GM23248 (cell line): ENCODE measurements around the gene SLC17A2. TPM values are rescaled to one million over a fixed set of nuclear protein-coding genes. Genes with fewer than 3 reads are reported as not detected.

Source experiments
- DNase-seq: peaks from one replicate; pipeline ENCODE4 v3.0.0-alpha.2; 2015
- H2AFZ ChIP-seq: fragments of 200-600 bp; sonication (generic); 2 replicates; pipeline ENCODE4 v1.6.1; 2016; ENCODE audit warnings: antibody characterized with exemption
- H3F3A ChIP-seq: fragments of 200-600 bp; sonication (generic); 2 replicates; pipeline ENCODE4 v1.6.1; 2016; ENCODE audit warnings: mild to moderate bottlenecking, antibody characterized with exemption, mixed run types; ENCODE audit not compliant: insufficient read depth
- H3K27ac ChIP-seq: fragments of 200-600 bp; sonication (generic); 2 replicates; pipeline ENCODE4 v1.5.1; 2016; ENCODE audit warnings: mild to moderate bottlenecking
- H3K27me3 ChIP-seq: fragments of 200-600 bp; sonication (generic); replicated peaks from 2 replicates; pipeline ENCODE4 v1.6.1; 2016; ENCODE audit warnings: mild to moderate bottlenecking; ENCODE audit not compliant: insufficient read depth
- H3K36me3 ChIP-seq: fragments of 200-600 bp; sonication (generic); 2 replicates; pipeline ENCODE4 v1.6.1; 2016; ENCODE audit warnings: low read depth, mild to moderate bottlenecking
- H3K4me1 ChIP-seq: fragments of 200-600 bp; sonication (generic); 2 replicates; pipeline ENCODE4 v1.6.1; 2016; ENCODE audit warnings: mild to moderate bottlenecking; ENCODE audit not compliant: insufficient read depth
- H3K4me2 ChIP-seq: fragments of 200-600 bp; sonication (generic); one replicate; pipeline ENCODE4 v1.6.1; 2016; ENCODE audit warnings: mild to moderate bottlenecking; ENCODE audit not compliant: unreplicated experiment
- H3K4me3 ChIP-seq: fragments of 200-600 bp; sonication (generic); 2 replicates; pipeline ENCODE4 v1.5.1; 2016; ENCODE audit warnings: mild to moderate bottlenecking
- H3K79me2 ChIP-seq: fragments of 200-600 bp; sonication (generic); 2 replicates; pipeline ENCODE4 v1.6.1; 2016; ENCODE audit warnings: mild to moderate bottlenecking; ENCODE audit not compliant: insufficient read depth
- H3K9ac ChIP-seq: fragments of 200-600 bp; sonication (generic); 2 replicates; pipeline ENCODE4 v1.6.1; 2016; ENCODE audit warnings: mild to moderate bottlenecking
- H3K9me2 ChIP-seq: fragments of 200-600 bp; sonication (generic); 2 replicates; pipeline ENCODE4 v1.6.1; 2016; ENCODE audit warnings: mixed run types, mild to moderate bottlenecking, moderate library complexity; ENCODE audit not compliant: insufficient read depth
- H3K9me3 ChIP-seq: fragments of 200-600 bp; sonication (generic); one replicate; pipeline ENCODE4 v1.6.1; 2017; ENCODE audit warnings: low read depth
- H4K20me1 ChIP-seq: fragments of 200-600 bp; sonication (generic); 2 replicates; pipeline ENCODE4 v1.6.0; 2016; ENCODE audit not compliant: insufficient read depth
- EZH2 ChIP-seq: fragments of 200-600 bp; sonication (generic); IDR thresholded peaks from 2 replicates; pipeline ENCODE4 v1.6.1; 2018; ENCODE audit warnings: antibody characterized with exemption, mild to moderate bottlenecking; ENCODE audit not compliant: insufficient read depth, poor library complexity, severe bottlenecking
- EZH2phosphoT487 ChIP-seq: fragments of 200-600 bp; sonication (generic); IDR thresholded peaks from 2 replicates; pipeline ENCODE4 v1.6.1; 2018; ENCODE audit warnings: antibody characterized with exemption, moderate library complexity, mild to moderate bottlenecking, low read depth; ENCODE audit not compliant: insufficient read depth
- WGBS, 2 experiments: methylation state at CpG; one replicate each; pipeline ENCODE4 v1.1.6; 2015 to 2017; ENCODE audit warnings: low lambda C conversion rate in 2 of 2, low coverage in 1 of 2; ENCODE audit errors: missing lambda C conversion rate in 2 of 2; 5-methylcytosine and 5-hydroxymethylcytosine counted together
- in situ Hi-C: fragments of 300-500 bp; cut with MboI; formaldehyde crosslinking; loops from 2 replicates; pipeline ENCODE4 v1.15.0; 2020
- polyA plus RNA-seq: library from polyadenylated mRNA; unstranded; fragments of >200 nt; fragmentation: Nextera tagmentation; extraction: Ambion mirVana; gene quantifications from 2 replicates; pipeline ENCODE4 v1.2.1, GENCODE V29; 2016
- total RNA-seq: library from RNA; depleted of rRNA; stranded (reverse); fragments of >200 nt; shearing (Covaris generic); gene quantifications from 2 replicates; pipeline ENCODE4 v1.2.3, GENCODE V29; 2014

The SLC17A2 gene
- total and polyA plus RNA-seq, 2 experiments from 2014 or later, result not detected

- H3K27ac ChIP-seq, result peak overlapping the region; percentile 94; the same call in 1 of the 2 replicates
- TF ChIP-seq EZH2phosphoT487, result no peak
- no peak for TF ChIP-seq EZH2
Measured at GRCh38 chr6:25963426-25964123, 33.1 kb upstream of the SLC17A2 start.

DNA sequence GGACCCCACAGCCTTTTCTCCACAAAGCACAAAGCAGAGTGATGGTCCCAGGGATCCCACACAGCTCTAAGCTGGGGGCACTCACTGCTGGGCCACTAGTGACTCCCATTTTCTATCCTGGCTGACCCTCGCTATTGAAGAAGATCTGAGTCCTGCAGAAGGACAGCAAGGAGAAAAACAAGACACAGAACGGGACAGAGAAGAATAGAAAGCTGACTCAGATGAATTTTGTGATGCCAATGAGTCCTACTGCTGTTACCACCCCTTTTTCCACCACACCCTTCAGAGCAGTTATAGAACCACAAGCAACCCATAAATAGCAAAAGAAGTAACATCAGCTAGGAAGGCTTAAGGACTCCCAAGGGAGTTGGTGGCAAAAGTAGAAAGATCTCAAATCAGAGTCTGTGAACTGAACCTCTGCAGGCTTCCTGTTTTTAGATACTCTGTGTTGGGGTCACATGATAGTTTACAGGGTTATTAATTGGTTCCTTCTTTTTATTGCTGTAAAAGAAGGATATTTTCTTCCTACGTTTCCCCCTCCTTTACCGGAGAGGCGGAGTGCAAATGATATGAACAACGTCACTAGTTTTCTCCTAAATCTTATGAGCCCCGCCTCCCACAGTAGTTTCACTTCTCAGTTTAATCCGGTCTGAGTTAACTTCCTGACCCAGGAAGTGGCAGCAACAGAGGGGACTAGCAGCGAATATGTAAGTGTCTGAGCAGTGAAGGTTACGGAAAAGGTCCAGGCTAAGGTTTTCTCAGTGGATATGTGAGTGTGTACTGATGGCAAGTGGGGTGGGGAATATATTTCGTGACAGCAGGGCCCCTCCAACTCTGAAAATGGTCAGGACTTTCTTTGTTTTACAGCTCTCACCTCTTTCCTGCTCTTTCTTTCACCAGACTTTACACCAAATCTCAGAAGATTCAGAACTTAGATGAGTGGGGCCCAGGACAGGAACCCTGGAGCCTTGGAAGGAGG, 31.9 kb upstream of the SLC17A2 start, which contains the start of gene TRIM38:
TSS of gene TRIM38 (plus strand) at position 654 of the 979 bp plus-strand sequence. CDS start 3,721 bp downstream, outside the sequence.
- WGBS, 2 experiments, result 0 to 1% methylated on average over 11 of the region's 11 CpGs
- peaks cover 31% of the 10 kb centered on the region for H3K4me1 ChIP-seq
- H4K20me1 ChIP-seq, result no peaks in the 10 kb centered on the region
- H3K9me3 ChIP-seq, result no peaks in the 10 kb centered on the region
- no peaks in the 10 kb centered on the region for H3K9me2 ChIP-seq
- H3K4me3 ChIP-seq, result peak within 1 kb of the TSS; percentile 91
- H3F3A ChIP-seq, result peaks cover 23% of the 10 kb centered on the region
- TF ChIP-seq EZH2phosphoT487, result no peak
- TF ChIP-seq EZH2, result no peak
- H3K27ac ChIP-seq, result peak within 1 kb of the TSS; percentile 94
- peak within 1 kb of the TSS; percentile 98 for H3K4me2 ChIP-seq
- peak; percentile 97 for DNase-seq
- no peaks in the 10 kb centered on the region for H3K27me3 ChIP-seq
- H3K9ac ChIP-seq, result peak within 1 kb of the TSS; percentile 94
- in situ Hi-C loops, result no loop called here
- H2AFZ ChIP-seq, result peak within 1 kb of the TSS; percentile 87
- peaks cover 40% of the 10 kb centered on the region for H3K79me2 ChIP-seq
- H3K36me3 ChIP-seq, result peaks cover 4% of the 10 kb centered on the region; the same call in 1 of the 2 replicates

More at GRCh38 chr6:25963426-25964123, 33.1 kb upstream of the SLC17A2 start:
- H3K9ac ChIP-seq, result peak overlapping the region; percentile 94
- H3K36me3 ChIP-seq, result peaks cover 4% of the 10 kb centered on the region; the same call in 1 of the 2 replicates
- in situ Hi-C loops, result no loop called here
- H4K20me1 ChIP-seq, result no peaks in the 10 kb centered on the region
- no peak for DNase-seq
- peak overlapping the region; percentile 91 for H3K4me3 ChIP-seq
- peaks cover 41% of the 10 kb centered on the region for H3K4me1 ChIP-seq
- no peaks in the 10 kb centered on the region for H3K27me3 ChIP-seq
- H3F3A ChIP-seq, result peaks cover 34% of the 10 kb centered on the region
- peaks cover 46% of the 10 kb centered on the region for H3K79me2 ChIP-seq
- H3K9me2 ChIP-seq, result no peaks in the 10 kb centered on the region
- 0% methylated on average over 5 to 6 of the region's 6 CpGs for WGBS, 2 experiments
- 0 out of 2 replicates have a peak overlapping the region, but pooled peaks have one; percentile 5 for H2AFZ ChIP-seq
- peak overlapping the region; percentile 98 for H3K4me2 ChIP-seq
- H3K9me3 ChIP-seq, result no peaks in the 10 kb centered on the region

- H3K9me3 ChIP-seq, result no peaks in the 10 kb centered on the region
- peaks cover 27% of the 10 kb centered on the region for H3K4me1 ChIP-seq
- H3K27ac ChIP-seq, result peak overlapping the region; percentile 94
- peaks cover 34% of the 10 kb centered on the region for H3K79me2 ChIP-seq
- in situ Hi-C loops, result no loop called here
- WGBS, 2 experiments, result 59 to 75% methylated on average over 3 of the region's 3 CpGs
- H3K4me2 ChIP-seq, result peak overlapping the region; percentile 98
- no peaks in the 10 kb centered on the region for H4K20me1 ChIP-seq
- H3K27me3 ChIP-seq, result no peaks in the 10 kb centered on the region
- no peaks in the 10 kb centered on the region for H3K9me2 ChIP-seq
- H2AFZ ChIP-seq, result peak overlapping the region; percentile 87
- DNase-seq, result peak; percentile 9
- H3K9ac ChIP-seq, result peak overlapping the region; percentile 94
- H3F3A ChIP-seq, result peaks cover 23% of the 10 kb centered on the region
- TF ChIP-seq EZH2phosphoT487 (no peak), EZH2 (no peak)
- peaks cover 4% of the 10 kb centered on the region; the same call in 1 of the 2 replicates for H3K36me3 ChIP-seq
- H3K4me3 ChIP-seq, result peak overlapping the region; percentile 91
Measured at GRCh38 chr6:25961619-25962148, 31.2 kb upstream of the SLC17A2 start.

DNA sequence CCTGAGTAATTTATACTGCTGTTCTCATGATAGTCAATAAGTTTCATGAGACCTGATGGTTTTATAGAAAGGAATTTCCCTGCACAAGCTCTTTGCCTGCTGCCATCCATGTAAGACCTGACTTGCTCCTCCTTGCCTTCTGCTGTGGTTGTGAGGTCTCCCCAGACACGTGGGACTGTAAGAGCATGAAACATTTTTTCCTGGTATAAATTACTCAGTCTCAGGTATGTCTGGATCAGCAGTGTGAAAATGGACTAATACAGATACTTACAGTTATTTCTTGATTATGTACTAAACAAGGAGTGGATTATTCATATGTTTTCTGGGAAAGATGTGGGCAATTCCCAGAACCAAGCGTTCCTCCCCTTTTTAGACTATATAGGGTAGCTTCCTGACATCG, 30.2 kb upstream of the SLC17A2 start:
- DNase-seq, result no peak
- H3K4me2 ChIP-seq, result no peak overlapping the region
- TF ChIP-seq EZH2phosphoT487 (no peak), EZH2 (no peak)
- H3K36me3 ChIP-seq, result peaks cover 4% of the 10 kb centered on the region; the same call in 1 of the 2 replicates
- no peaks in the 10 kb centered on the region for H3K9me2 ChIP-seq
- peaks cover 23% of the 10 kb centered on the region for H3F3A ChIP-seq
- H3K4me3 ChIP-seq, result no peak overlapping the region
- H3K9me3 ChIP-seq, result no peaks in the 10 kb centered on the region
- WGBS, 2 experiments, result 85 to 86% methylated on average over 3 of the region's 3 CpGs
- H3K79me2 ChIP-seq, result peaks cover 25% of the 10 kb centered on the region
- H3K27me3 ChIP-seq, result no peaks in the 10 kb centered on the region
- H2AFZ ChIP-seq, result no peak overlapping the region
- in situ Hi-C loops, result no loop called here
- peaks cover 27% of the 10 kb centered on the region for H3K4me1 ChIP-seq
- H3K9ac ChIP-seq, result no peak overlapping the region
- no peaks in the 10 kb centered on the region for H4K20me1 ChIP-seq
- no peak overlapping the region for H3K27ac ChIP-seq
